HG03439 (cell line): ENCODE measurements around the gene GDPGP1.
A peak's percentile ranks its signal among the peaks of the same experiment; 100 is the strongest.

ENCODE experiments used
- ATAC-seq: cut with Tn5 transposase; IDR thresholded peaks from one replicate; pipeline ENCODE4 v1.9.1; 2021; ENCODE audit warnings: mild to moderate bottlenecking, moderate library complexity; ENCODE audit not compliant: unreplicated experiment

GDPGP1 gene

DNA sequence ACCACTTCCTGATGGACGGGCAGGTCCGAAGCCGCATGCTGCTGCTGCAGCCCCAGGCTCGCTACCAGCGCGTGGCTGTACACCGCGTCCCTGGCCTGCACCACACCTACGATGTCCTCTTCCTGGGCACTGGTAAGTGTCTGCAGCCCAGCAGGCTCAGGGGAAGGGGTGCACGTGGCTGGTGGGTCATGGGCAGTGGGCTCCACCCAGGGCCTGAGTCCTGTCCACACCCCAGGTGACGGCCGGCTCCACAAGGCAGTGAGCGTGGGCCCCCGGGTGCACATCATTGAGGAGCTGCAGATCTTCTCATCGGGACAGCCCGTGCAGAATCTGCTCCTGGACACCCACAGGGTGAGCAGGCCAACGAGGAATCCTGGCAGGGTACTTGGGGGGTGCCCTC is 9.0 kb upstream of the GDPGP1 start:
- ATAC-seq: no peak

DNA sequence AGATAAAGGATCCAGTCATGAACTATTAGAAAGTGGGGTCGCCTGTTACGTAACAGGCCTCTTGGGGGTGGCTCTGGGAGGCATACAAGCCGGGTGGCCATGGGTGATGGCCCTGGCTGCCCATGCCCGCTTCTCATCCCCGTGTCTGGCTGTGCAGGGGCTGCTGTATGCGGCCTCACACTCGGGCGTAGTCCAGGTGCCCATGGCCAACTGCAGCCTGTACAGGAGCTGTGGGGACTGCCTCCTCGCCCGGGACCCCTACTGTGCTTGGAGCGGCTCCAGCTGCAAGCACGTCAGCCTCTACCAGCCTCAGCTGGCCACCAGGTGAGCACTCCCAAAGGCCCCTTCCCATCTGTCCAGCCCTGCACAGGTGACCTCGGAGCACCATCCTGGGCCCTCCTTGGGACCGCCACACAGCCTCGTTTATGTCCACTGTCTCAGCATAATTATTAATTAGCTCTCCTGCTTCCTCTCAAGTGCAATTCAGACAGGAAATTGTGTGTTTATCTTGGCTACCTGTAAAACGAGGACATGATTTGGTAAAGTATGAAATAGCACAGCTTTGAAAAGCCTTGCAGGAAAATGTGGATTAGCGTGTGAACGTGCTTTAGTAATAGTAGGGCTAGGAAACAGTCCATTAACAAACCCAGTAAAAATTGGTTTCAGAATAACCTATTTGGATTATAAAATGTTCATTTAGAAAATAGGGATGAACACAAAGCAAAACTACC is 8.3 kb upstream of the GDPGP1 start:
- no peak for ATAC-seq

- ATAC-seq: no peak
These were observed 6.7 kb upstream of the GDPGP1 start for GRCh38 chr15:90227336-90227735.

- no peak for ATAC-seq
These were observed 5.9 kb upstream of the GDPGP1 start for GRCh38 chr15:90227816-90228772.

DNA sequence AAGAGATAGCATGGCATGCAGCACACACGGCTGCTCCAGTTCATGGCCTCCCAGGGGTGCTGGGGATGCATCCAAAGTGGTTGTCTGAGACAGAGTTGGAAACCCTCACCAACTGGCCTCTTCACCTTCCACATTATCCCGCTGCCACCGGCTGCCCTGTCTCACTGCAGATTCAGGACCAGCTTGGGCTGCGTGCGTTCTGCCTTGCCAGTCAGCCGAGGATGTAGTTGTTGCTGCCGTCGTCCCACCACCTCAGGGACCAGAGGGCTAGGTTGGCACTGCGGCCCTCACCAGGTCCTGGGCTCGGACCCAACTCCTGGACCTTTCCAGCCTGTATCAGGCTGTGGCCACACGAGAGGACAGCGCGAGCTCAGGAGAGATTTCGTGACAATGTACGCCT is 5.0 kb upstream of the GDPGP1 start:
- no peak for ATAC-seq

- no peak for ATAC-seq
These were observed 3.9 kb upstream of the GDPGP1 start for GRCh38 chr15:90230071-90230494.

- no peak for ATAC-seq
These were observed 3.4 kb upstream of the GDPGP1 start for GRCh38 chr15:90230610-90231009.

DNA sequence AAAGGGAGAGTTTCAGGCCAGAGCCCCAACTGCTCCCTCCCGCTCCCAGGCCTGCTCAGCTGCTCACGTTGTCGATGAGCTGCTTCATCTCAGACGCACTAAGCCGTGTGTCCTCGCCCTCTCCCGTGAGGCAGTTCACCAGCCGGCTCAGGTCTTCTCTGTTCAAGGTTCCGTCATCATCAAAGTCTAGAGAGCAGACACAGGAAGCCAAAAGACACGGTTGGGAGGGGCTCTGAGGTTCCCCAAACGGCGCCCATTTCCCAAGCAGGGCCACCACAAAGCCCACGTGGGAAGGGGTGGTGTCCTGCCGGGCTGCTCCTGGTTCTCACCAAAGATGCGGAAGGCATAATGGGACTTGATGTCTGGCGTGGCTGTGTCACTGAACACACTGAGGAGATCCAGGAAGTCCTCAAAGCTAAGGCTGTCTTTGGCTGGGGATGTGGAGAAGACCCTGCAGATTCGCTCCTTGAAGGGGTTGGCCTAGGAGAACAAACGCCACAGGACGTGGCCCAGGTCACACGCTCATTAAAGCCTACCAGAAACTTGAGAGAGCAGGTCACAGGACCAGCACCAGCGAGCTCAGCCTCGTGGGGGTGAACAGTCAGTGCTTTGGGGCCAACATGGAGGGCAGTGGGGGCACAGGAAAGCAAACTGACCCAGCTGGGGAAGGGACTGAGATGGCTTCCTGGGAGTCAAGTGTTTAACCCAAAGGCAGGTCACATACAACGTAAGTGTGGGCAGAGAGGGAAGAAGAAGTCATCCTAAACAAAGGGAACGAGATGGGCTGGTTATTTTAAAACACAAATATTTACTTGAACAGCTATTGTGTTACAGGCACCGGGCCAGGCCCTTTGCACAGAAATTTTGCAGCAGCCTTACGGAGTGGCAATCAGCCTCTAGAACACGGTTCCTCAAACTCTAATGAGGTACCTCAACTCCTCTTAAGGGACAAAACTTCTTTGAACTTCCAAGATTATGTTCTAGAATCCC is 2.7 kb upstream of the GDPGP1 start:
- ATAC-seq: no peak

GRCh38 chr15:90232196-90232595 is 1.8 kb upstream of the GDPGP1 start:
- ATAC-seq: no peak

- no peak for ATAC-seq
These were observed 1.0 kb upstream of the GDPGP1 start for GRCh38 chr15:90232941-90233386.

DNA sequence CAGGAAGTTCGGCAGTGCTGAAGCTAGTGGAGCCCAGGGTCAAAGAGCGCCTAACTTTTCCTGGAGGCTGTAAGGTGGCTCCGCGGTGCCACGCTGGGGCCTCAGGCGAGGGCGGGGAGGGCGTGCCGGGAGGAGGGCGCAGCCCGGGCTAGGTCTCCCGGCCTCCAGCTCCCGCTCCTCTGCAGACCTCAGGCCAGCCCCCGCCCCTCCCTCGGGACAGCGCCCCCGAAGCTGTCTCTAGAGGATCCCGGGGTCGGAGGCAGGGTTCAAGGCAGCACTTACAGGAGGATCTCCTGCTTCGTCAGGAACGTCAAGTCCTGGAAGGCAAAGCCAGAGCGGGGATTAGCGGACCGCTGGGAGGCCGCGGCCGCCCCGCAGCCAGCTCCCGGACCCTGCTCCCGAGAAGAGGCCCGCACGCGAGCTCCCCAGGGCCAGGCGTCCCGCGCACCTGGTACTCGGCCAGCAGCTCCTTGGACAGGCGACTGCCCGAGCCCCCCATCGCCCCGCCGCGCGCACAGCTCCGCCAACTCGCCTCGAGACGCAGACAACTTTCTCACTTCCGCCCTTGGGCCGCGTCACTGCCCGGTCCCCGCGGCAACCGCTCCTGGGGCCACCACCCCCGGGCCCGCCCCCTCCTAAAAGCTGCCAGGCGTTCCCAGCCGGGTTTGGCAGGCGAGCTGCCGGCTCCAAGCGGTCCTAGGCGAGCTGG is 468 bp upstream of the GDPGP1 start, which contains the start of gene CIB1:
Gene CIB1, minus strand, starts transcription at position 555 of the 709 bp plus-strand sequence. Its CDS starts 56 bp downstream, at position 499.
- peak; percentile 81 for ATAC-seq

- ATAC-seq: no peak
These were observed 5.4 kb downstream of the GDPGP1 start for GRCh38 chr15:90239371-90239770.

GRCh38 chr15:90240856-90241255 is 6.8 kb downstream of the GDPGP1 start:
- no peak for ATAC-seq

DNA sequence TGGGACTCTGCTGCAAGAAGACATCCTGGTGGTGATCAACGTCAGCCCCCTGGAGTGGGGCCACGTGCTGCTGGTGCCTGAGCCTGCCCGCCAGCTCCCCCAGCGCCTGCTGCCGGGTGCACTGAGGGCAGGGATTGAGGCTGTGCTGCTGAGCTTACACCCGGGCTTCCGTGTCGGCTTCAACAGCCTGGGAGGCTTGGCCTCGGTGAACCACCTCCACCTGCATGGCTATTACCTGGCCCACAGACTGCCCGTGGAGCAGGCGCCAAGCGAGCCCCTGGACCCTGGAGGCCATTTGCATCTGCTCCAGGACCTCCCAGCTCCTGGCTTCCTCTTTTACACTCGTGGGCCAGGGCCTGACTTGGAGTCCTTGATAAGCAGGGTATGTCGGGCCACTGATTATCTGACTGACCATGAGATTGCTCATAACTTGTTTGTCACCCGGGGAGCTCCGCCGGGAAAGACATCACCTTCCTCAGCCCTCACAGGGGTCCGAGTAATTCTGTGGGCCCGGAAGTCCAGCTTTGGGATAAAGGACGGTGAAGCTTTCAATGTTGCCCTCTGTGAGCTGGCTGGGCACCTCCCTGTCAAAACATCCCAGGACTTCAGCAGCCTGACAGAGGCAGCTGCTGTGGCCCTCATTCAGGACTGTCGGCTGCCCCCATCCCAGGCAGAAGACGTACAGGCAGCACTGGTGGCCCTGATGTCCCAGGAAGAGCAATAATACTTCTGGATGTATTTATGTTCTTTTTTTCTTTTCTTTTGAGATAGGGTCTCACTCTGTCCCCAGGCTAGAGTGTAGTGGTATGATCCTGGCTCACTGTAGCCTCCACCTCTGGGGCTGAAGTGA is 7.6 kb downstream of the GDPGP1 start:
- no peak for ATAC-seq

DNA sequence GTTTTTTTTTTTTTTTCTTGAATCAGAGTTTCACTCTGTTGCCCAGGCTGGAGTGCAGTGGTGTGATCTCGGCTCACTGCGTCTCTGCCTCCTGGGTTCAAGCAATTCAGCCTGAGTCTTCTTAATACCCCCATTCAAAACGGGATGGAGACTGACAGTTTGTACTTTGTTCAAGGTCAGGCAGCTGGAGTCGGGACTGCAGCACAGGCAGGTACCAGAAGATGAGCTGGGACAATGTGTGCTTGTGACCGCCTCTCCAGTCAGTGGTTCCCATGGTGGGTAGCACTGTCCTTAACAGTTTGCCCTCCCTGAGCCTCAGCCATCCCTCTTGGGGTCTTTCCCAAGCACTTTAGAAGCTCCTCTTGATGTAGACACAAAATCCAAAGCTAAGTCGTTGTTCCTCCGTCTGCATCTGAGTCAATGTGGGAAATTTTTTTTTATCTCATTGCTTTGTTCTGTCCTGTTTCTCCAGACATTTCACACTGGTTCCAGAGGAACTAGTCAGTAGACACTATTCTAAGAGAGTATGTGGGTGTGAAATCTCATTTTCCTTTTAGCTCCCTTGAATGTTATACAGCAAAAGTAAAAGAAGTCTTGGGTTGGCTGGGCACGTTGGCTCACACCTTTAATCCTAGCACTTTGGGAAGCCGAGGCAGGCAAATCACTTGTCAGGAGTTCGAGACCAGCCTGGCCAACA is 10.1 kb downstream of the GDPGP1 start:
- no peak for ATAC-seq

- no peak for ATAC-seq
These were observed 14.8 kb downstream of the GDPGP1 start for GRCh38 chr15:90248789-90249202.

- ATAC-seq: no peak
These were observed 15.3 kb downstream of the GDPGP1 start, which contains the start of gene TTLL13 for GRCh38 chr15:90249203-90249863. TTLL13 (plus strand) TSS chr15:90249556; CDS start chr15:90250631, 1,075 bp downstream.

DNA sequence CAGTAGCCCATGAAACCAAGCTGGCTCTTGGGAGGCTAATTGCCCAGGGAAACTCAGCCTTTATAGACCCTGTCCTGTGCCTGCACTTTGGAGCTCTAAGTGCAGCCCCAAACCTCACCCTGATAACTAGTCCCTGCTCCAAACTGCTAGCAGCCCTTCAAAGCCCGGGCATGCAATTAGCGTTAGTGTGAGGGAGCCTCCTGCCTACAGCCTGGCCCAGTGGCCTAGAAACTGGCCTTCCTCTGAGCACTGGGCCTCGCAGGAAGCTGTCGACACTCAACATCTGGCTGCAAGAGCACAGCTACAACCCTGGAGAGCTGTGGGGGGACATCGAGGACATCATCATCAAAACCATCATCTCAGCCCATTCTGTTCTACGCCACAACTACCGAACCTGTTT is 23.8 kb downstream of the GDPGP1 start:
- ATAC-seq: no peak
